ENCODE data around the gene MCCD1. TPM values are rescaled to one million over a fixed set of nuclear protein-coding genes. Genes with fewer than 3 reads are reported as not detected.

MCCD1 gene
- polyA plus RNA-seq, 3 donors = 13.6 to 24.1 (median 17.7) TPM

Other genes starting within 250 kb of the MCCD1 start
- 100 to 1,000 TPM in 2 of 3 donors, 10 to 100 TPM in 1; 97.2 to 236 (median 160) TPM for gene HLA-B, start 171.8 kb upstream of the MCCD1 start, polyA plus RNA-seq (ENCODE audit: insufficient read length in 3 of 3)
- 10 to 100 TPM in 1 of 3 donors, 1 to 10 TPM in 2; 3.4 to 10.5 (median 6.9) TPM for gene MICA, start 125.4 kb upstream of the MCCD1 start, polyA plus RNA-seq (ENCODE audit: insufficient read length in 3 of 3)
- gene MICB, start 30.8 kb upstream of the MCCD1 start, polyA plus RNA-seq (ENCODE audit: insufficient read length in 3 of 3) = 1 to 10 TPM; 1.0 to 1.4 (median 1.2) TPM
- 100 to 1,000 TPM; 509 to 546 (median 538) TPM for gene DDX39B, start 13.0 kb downstream of the MCCD1 start, polyA plus RNA-seq (ENCODE audit: insufficient read length in 3 of 3)
- gene ATP6V1G2, start 17.6 kb downstream of the MCCD1 start, polyA plus RNA-seq (ENCODE audit: insufficient read length in 3 of 3) = 1 to 10 TPM; 5.7 to 7.5 (median 7.3) TPM
- gene NFKBIL1, start 18.6 kb downstream of the MCCD1 start, polyA plus RNA-seq (ENCODE audit: insufficient read length in 3 of 3) = 10 to 100 TPM; 17.6 to 19.3 (median 19.1) TPM
- under 1 TPM; 0.13 to 0.15 (median 0.14) TPM for gene LTA, start 43.3 kb downstream of the MCCD1 start, polyA plus RNA-seq (ENCODE audit: insufficient read length in 3 of 3)
- gene TNF, start 46.6 kb downstream of the MCCD1 start, polyA plus RNA-seq (ENCODE audit: insufficient read length in 3 of 3) = under 1 TPM; 0.16 to 0.31 (median 0.19) TPM
- gene LTB, start 53.5 kb downstream of the MCCD1 start, polyA plus RNA-seq (ENCODE audit: insufficient read length in 3 of 3) = 1 to 10 TPM in 2 of 3 donors, under 1 TPM in 1; 0.89 to 1.4 (median 1.2) TPM
- gene LST1, start 57.3 kb downstream of the MCCD1 start, polyA plus RNA-seq (ENCODE audit: insufficient read length in 3 of 3) = 1 to 10 TPM; 4.9 to 6.5 (median 5.2) TPM
- gene NCR3, start 64.0 kb downstream of the MCCD1 start, polyA plus RNA-seq (ENCODE audit: insufficient read length in 3 of 3) = under 1 TPM in 1 of 3 donors, not detected in 2; 0.16 TPM
- 10 to 100 TPM; 87.4 to 99.7 (median 94.8) TPM for gene AIF1, start 86.3 kb downstream of the MCCD1 start, polyA plus RNA-seq (ENCODE audit: insufficient read length in 3 of 3)
- 100 to 1,000 TPM; 131 to 142 (median 140) TPM for gene PRRC2A, start 91.8 kb downstream of the MCCD1 start, polyA plus RNA-seq (ENCODE audit: insufficient read length in 3 of 3)
- gene BAG6, start 123.7 kb downstream of the MCCD1 start, polyA plus RNA-seq (ENCODE audit: insufficient read length in 3 of 3) = 100 to 1,000 TPM; 212 to 228 (median 226) TPM
- gene APOM, start 126.9 kb downstream of the MCCD1 start, polyA plus RNA-seq (ENCODE audit: insufficient read length in 3 of 3) = 100 to 1,000 TPM in 2 of 3 donors, 10 to 100 TPM in 1; 91.6 to 131 (median 120) TPM
- 10 to 100 TPM; 19.4 to 20.7 (median 20.4) TPM for gene C6orf47, start 131.8 kb downstream of the MCCD1 start, polyA plus RNA-seq (ENCODE audit: insufficient read length in 3 of 3)
- gene GPANK1, start 136.0 kb downstream of the MCCD1 start, polyA plus RNA-seq (ENCODE audit: insufficient read length in 3 of 3) = 10 to 100 TPM; 29.5 to 31.0 (median 30.8) TPM
- gene CSNK2B, start 137.1 kb downstream of the MCCD1 start, polyA plus RNA-seq (ENCODE audit: insufficient read length in 3 of 3) = 100 to 1,000 TPM; 234 to 239 (median 236) TPM
- 10 to 100 TPM; 10.4 to 15.6 (median 12.0) TPM for gene LY6G5B, start 141.0 kb downstream of the MCCD1 start, polyA plus RNA-seq (ENCODE audit: insufficient read length in 3 of 3)
- gene LY6G5C, start 152.1 kb downstream of the MCCD1 start, polyA plus RNA-seq (ENCODE audit: insufficient read length in 3 of 3) = 1 to 10 TPM; 2.4 to 3.2 (median 2.5) TPM
- 10 to 100 TPM; 54.8 to 57.3 (median 55.2) TPM for gene ABHD16A, start 174.4 kb downstream of the MCCD1 start, polyA plus RNA-seq (ENCODE audit: insufficient read length in 3 of 3)
- gene LY6G6F, start 177.9 kb downstream of the MCCD1 start, polyA plus RNA-seq (ENCODE audit: insufficient read length in 3 of 3) = 1 to 10 TPM in 1 of 3 donors, under 1 TPM in 2; 0.44 to 1.5 (median 0.98) TPM
- gene LY6G6D, start 186.4 kb downstream of the MCCD1 start, polyA plus RNA-seq (ENCODE audit: insufficient read length in 3 of 3) = under 1 TPM in 1 of 3 donors, not detected in 2; 0.34 TPM
- under 1 TPM; 0.18 to 0.28 (median 0.22) TPM for gene LY6G6C, start 192.8 kb downstream of the MCCD1 start, polyA plus RNA-seq (ENCODE audit: insufficient read length in 3 of 3)
- gene MPIG6B, start 194.4 kb downstream of the MCCD1 start, polyA plus RNA-seq (ENCODE audit: insufficient read length in 3 of 3) = 1 to 10 TPM; 1.1 to 2.3 (median 1.4) TPM
- gene DDAH2, start 200.3 kb downstream of the MCCD1 start, polyA plus RNA-seq (ENCODE audit: insufficient read length in 3 of 3) = 100 to 1,000 TPM; 157 to 166 (median 162) TPM
- gene CLIC1, start 207.6 kb downstream of the MCCD1 start, polyA plus RNA-seq (ENCODE audit: insufficient read length in 3 of 3) = 100 to 1,000 TPM; 313 to 334 (median 325) TPM
- 10 to 100 TPM; 13.8 to 16.7 (median 15.3) TPM for gene MSH5, start 211.0 kb downstream of the MCCD1 start, polyA plus RNA-seq (ENCODE audit: insufficient read length in 3 of 3)
- gene SAPCD1, start 233.7 kb downstream of the MCCD1 start, polyA plus RNA-seq (ENCODE audit: insufficient read length in 3 of 3) = 1 to 10 TPM; 2.1 to 7.4 (median 6.0) TPM
- gene VWA7, start 248.4 kb downstream of the MCCD1 start, polyA plus RNA-seq (ENCODE audit: insufficient read length in 3 of 3) = 1 to 10 TPM; 6.8 to 9.4 (median 8.5) TPM